GM21423 (cell line): ENCODE measurements around the gene VLDLR.

Experiments
- ATAC-seq: cut with Tn5 transposase; IDR thresholded peaks from one replicate; pipeline ENCODE4 v1.9.1; 2021; ENCODE audit warnings: mild to moderate bottlenecking, moderate library complexity; ENCODE audit not compliant: unreplicated experiment

VLDLR gene

DNA sequence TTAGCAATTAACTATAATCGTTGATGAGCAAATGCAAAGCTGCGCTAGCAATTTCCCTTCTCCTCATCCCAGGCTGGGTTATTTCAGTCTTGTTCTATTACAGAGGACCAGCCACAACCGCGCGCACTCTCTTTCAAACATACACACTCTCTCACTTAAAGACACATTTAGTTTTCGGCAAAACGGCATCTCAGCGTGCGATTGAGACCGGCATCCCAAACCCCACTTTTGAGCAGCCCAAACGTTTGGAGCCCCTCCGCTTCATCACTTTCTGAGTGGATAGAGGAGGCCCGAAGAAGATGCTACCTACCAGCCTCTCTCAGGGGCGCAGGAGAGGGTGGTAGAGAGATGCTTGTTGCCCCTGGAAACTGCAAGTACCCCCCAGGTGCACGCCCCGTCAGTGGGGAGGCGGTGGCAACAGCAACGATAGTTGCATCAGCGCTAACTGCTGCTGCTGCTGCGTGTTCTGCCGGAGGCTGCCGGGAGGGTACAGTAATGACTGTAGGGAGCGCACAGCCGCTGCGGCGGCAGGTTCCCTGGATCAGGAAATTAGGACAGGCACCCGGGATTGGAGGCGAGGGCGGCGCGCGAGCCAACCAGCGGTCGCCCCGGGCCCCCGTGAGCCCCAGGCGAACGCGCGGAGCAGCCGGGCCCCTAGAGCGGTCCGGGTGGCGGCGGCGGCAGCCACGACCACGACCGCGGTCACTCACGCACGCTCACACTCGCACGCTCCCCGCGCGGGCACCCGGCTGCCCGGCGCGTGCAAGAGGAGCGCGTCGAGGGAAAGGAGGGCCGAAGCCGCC, 467 bp upstream of the VLDLR start:
- ATAC-seq = peak; percentile 38

GRCh38 chr9:2622461-2623287, 1.1 kb downstream of the VLDLR start:
- peak; percentile 36 for ATAC-seq

DNA sequence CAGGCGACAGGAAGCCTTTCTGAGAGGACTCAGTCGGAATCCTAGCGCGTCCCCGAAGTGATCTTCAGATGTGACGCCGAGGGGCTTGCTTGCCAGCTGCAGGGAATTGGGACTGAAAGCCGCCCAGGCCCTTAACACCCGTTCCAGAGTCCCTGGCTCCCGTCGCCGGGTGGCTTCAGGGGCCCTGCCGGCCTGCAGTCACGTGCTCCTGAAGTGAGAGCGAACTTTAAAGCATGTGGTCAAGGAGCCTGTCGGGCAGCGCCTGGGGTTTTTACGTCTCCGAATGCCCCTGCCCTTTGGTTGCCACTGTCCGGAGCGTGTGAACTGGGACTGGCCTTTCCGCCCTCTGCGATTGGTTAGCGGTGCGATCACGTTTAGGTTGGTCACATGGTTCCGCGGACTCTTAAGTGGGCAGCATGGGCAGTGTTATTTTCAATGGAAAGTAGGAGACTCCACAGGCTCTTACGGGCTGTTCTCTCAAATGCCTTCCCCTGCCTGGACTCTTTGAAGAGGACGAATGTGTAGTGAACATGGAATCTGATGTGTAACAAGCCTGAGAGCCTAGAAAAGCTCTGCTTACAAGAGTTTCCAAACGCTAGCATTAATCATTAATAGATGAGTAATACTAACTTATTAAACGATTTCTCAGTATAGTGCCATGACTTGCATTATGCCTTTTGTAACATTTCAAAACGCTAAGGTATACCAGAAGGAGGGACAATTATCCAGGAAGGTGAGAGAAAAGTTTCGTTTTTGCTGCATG, 1.9 kb downstream of the VLDLR start:
- ATAC-seq = no peak

- ATAC-seq = no peak
Measured at GRCh38 chr9:2624051-2624682, 2.6 kb downstream of the VLDLR start.

DNA sequence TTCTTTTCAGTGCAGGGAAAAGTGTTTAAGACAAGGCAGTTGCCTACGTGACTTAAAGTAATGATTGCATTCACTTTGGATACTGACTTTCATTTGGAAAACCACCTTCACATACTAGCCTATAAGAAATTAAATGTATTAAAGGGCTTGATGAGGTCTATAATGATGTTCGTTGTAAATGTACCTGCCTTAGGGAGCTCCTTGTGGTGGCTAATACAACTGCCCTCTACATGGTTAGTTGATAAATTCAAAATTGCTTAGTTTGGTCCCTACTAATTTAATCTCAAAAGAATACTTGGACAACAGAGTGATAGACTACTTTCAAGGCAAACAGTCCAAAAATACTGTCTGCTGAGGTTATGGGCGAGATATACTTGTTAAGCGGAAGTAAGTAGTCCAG, 3.8 kb downstream of the VLDLR start:
- no peak for ATAC-seq

GRCh38 chr9:2628919-2629318, 7.3 kb downstream of the VLDLR start:
- no peak for ATAC-seq

DNA sequence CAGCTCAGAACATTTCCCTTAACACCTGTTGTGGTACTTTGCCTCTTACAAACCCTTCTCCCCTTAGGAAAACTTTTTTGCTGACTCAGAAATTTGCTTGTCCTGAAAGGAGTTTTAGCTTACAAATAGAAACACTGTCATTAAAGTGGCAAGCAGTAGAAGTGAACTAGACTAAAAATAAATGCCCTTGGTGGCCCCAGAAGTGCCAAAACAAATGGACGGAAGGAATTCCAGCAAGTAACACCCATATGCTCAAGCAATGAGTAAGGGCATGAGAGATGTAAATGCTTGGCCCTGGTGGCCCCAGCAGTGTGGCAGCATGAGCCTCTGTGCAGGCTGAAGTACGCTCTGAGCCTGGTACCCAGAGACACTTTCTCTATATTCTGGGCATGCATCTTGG, 8.6 kb downstream of the VLDLR start:
- ATAC-seq = no peak

- no peak for ATAC-seq
Measured at GRCh38 chr9:2631263-2631662, 9.7 kb downstream of the VLDLR start.

GRCh38 chr9:2634153-2634552, 12.6 kb downstream of the VLDLR start:
- no peak for ATAC-seq

DNA sequence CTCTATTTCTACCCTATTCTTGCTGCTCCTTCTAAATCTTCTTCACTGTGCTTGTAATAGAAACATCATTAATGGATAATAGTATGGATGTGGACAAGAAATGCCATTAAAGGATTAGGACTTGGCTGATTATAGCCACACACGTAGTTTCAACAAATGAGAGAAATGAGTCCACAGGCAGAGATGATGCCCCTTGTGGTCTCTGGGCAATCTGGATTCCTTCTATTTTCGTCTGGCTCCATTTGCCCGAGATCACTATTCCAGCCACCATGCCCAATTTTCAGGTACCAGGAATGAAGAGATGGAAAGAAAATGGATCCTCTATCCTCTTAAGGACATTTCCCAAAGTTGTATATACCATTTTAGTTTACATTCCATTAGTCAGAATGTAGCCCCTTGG, 13.2 kb downstream of the VLDLR start:
- no peak for ATAC-seq

DNA sequence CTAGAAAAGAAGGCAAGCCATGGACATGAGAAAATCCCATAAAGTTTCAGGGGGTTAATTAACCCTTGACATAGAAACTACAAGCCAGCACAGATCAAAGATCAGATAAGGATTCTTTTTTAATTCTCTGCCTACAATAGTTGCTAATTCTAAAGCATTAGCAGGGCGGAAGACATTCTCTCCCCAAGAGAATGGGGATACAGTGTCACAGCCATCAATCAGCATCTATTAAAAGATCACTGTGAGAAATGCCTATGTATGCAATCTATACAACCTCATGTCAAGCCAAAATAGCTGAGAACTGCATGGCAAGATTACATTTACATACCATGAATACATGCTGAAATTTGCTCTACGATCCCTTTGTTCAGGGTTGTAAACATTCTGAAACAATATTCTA, 14.3 kb downstream of the VLDLR start:
- ATAC-seq = no peak

DNA sequence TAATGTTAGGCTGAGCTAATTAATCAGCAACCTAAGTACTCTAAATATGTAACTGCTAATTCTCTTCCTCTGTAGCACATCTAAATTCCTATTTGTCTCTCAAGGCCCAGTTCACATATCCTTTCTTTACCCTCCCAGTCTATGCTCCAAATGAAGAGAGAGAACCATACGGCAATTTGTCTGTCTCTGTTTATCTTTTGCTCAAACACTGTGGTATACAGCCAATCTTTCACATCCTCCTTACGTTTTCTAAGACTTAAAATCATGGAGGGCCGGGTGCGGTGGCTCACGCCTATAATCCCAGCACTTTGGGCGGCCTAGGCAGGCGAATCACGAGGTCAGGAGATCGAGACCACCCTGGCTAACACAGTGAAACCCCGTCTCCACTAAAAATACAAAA, 15.8 kb downstream of the VLDLR start:
- ATAC-seq = no peak

- peak; percentile 73 for ATAC-seq
Measured at GRCh38 chr9:2638871-2639673, 17.5 kb downstream of the VLDLR start.

GRCh38 chr9:2639786-2640185, 18.2 kb downstream of the VLDLR start:
- no peak for ATAC-seq

DNA sequence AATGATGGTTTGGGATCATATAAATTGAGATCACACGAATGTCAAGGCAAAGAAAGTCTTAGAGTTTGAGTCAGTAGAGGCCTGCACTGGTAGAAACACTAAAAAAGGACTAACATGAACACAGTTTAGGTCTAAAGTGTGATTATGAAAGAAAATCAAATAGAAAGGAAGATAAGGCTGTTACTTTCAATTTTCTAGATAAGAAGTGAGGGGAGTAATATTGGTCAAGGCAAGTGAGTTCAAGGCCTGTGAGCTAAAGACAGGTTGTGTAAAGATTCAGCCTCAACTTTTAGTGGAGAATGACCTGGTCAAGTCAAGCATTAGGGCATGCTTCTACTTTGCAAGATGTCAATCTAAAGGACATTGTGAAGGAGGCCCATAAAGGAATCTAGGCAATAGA, 19.0 kb downstream of the VLDLR start:
- ATAC-seq = no peak

GRCh38 chr9:2641033-2641432, 19.4 kb downstream of the VLDLR start:
- ATAC-seq = no peak

DNA sequence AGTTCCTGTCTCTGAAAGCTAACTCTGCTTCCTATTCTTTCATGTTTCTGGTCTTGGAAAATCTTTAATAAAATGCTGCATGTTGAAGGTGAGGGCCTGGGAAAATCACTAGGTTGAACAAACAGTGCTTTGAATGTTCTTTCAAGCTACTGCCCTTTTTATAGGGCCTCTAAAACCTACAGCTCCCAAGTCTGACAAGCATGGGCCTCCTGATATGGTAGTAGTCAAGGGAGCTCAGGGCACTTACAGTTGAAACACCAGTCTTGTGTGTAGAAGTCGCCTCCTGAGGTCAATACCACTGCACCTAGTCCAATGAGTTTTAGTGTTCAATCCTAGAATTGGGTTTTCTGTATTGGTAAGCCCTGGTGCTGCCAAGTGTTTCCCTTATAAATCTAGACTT, 20.5 kb downstream of the VLDLR start:
- ATAC-seq = no peak

DNA sequence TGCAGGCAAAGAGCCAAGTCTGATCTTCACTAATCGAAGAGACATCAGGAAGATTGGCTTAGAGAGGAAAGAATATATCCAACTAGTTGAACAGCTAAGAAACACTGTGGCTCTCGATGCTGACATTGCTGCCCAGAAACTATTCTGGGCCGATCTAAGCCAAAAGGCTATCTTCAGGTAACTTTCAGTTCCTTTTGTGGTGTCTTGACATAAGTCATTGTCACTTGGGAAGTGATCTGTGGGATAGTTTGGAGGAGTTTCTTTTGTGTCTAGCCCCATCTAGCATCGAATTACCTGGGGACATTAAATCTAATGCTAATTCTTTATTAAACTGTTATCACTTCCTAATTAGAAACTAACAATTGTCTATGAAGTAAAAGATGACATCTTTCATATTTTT, 24.0 kb downstream of the VLDLR start:
- peak; percentile 72 for ATAC-seq

GRCh38 chr9:2655411-2655901, 33.9 kb downstream of the VLDLR start:
- peak; percentile 65 for ATAC-seq

DNA sequence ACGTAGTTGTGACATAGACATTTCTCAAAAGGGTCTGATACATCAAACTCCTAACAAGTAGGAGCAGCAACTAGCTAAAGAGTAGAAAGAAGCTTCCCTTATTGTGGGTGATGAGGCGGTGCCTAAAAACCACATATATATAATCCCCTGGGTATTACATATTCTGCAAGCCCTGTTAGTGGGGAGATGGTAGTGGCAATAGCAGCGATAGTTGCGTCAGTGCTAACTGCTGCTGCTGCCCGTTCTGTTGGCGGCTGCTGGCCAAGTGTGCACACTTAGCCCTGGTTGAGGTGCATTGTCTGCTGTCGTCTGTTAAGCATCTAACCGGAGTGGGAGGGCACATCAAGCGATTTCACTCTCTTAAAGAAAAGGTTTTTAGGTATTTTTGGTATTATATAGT, 35.8 kb downstream of the VLDLR start:
- ATAC-seq = no peak
